Osteoblast (primary cell): ENCODE data around the gene ADGRL3. TPM values are rescaled to one million over a fixed set of nuclear protein-coding genes. Genes with fewer than 3 reads are reported as not detected.

Source experiments
- DNase-seq: peaks from one replicate; pipeline ENCODE4 v3.0.0; 2011; ENCODE audit warnings: low spot score, mixed read lengths; ENCODE audit not compliant: insufficient read length; ENCODE audit errors: missing footprints
- H2AFZ ChIP-seq: 2 replicates; pipeline ENCODE4 v1.6.0; 2011; ENCODE audit warnings: mild to moderate bottlenecking, low read length
- H3K27ac ChIP-seq: 2 replicates; pipeline ENCODE4 v1.5.1; 2011; ENCODE audit warnings: mild to moderate bottlenecking, low read depth, low read length, moderate library complexity
- H3K27me3 ChIP-seq: 2 replicates; pipeline ENCODE4 v1.6.0; 2012; ENCODE audit warnings: mild to moderate bottlenecking, control low read depth, inconsistent platforms, low read length, moderate library complexity; ENCODE audit not compliant: insufficient read depth
- H3K36me3 ChIP-seq: 2 replicates; pipeline ENCODE4 v1.5.1; 2011; ENCODE audit warnings: mild to moderate bottlenecking, low read length, control low read depth, moderate library complexity; ENCODE audit not compliant: insufficient read depth
- H3K4me1 ChIP-seq: 2 replicates; pipeline ENCODE4 v1.5.1; 2011; ENCODE audit warnings: mild to moderate bottlenecking, low read length, control low read depth, moderate library complexity; ENCODE audit not compliant: insufficient read depth
- H3K4me2 ChIP-seq: 2 replicates; pipeline ENCODE4 v1.6.0; 2011; ENCODE audit warnings: mild to moderate bottlenecking, low read length; ENCODE audit not compliant: insufficient read depth
- H3K4me3 ChIP-seq: fragments of 200-600 bp; sonication (generic); 3 replicates; pipeline ENCODE4 v1.5.1; 2012; ENCODE audit warnings: mild to moderate bottlenecking, low read length, inconsistent platforms; ENCODE audit not compliant: insufficient read depth
- H3K79me2 ChIP-seq: 2 replicates; pipeline ENCODE4 v1.6.0; 2012; ENCODE audit warnings: mild to moderate bottlenecking, low read length, control low read depth, inconsistent platforms; ENCODE audit not compliant: insufficient read depth
- H3K9me3 ChIP-seq: 2 replicates; pipeline ENCODE4 v1.5.1; 2011; ENCODE audit warnings: low read depth, low read length, control low read depth
- H4K20me1 ChIP-seq: 2 replicates; pipeline ENCODE4 v1.6.0; 2012; ENCODE audit warnings: mild to moderate bottlenecking, low read length, control low read depth; ENCODE audit not compliant: insufficient read depth
- total RNA-seq: library from RNA; depleted of rRNA; stranded (reverse); fragments of >200 nt; gene quantifications from 2 replicates; pipeline ENCODE4 v1.2.3, GENCODE V29; 2012
- TF ChIP-seq, protein P1 (sequence below): IDR thresholded peaks from 2 replicates; pipeline ENCODE4 v1.5.1; 2011; ENCODE audit warnings: mild to moderate bottlenecking, low read depth, low read length, moderate library complexity; ENCODE audit errors: extremely low read depth

Gene ADGRL3
- total RNA-seq, 1 donor: not detected

- H3K4me3 ChIP-seq: no peak overlapping the region
- no peak overlapping the region for H3K4me2 ChIP-seq
- H4K20me1 ChIP-seq: no peaks in the 10 kb centered on the region
- H3K79me2 ChIP-seq: no peaks in the 10 kb centered on the region
- H3K4me1 ChIP-seq: no peaks in the 10 kb centered on the region
- H3K36me3 ChIP-seq: no peaks in the 10 kb centered on the region
- H2AFZ ChIP-seq: no peak overlapping the region
- H3K27ac ChIP-seq: no peak overlapping the region
- peaks cover 2% of the 10 kb centered on the region for H3K9me3 ChIP-seq
- TF ChIP-seq, protein P1, sequence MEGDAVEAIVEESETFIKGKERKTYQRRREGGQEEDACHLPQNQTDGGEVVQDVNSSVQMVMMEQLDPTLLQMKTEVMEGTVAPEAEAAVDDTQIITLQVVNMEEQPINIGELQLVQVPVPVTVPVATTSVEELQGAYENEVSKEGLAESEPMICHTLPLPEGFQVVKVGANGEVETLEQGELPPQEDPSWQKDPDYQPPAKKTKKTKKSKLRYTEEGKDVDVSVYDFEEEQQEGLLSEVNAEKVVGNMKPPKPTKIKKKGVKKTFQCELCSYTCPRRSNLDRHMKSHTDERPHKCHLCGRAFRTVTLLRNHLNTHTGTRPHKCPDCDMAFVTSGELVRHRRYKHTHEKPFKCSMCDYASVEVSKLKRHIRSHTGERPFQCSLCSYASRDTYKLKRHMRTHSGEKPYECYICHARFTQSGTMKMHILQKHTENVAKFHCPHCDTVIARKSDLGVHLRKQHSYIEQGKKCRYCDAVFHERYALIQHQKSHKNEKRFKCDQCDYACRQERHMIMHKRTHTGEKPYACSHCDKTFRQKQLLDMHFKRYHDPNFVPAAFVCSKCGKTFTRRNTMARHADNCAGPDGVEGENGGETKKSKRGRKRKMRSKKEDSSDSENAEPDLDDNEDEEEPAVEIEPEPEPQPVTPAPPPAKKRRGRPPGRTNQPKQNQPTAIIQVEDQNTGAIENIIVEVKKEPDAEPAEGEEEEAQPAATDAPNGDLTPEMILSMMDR: no peak
- no peaks in the 10 kb centered on the region for H3K27me3 ChIP-seq
- DNase-seq: no peak
Measured at GRCh38 chr4:61320631-61321030, 120.5 kb downstream of the ADGRL3 start.

GRCh38 chr4:61332693-61333092, 132.6 kb downstream of the ADGRL3 start:
- no peak overlapping the region for H3K4me2 ChIP-seq
- H3K9me3 ChIP-seq: no peaks in the 10 kb centered on the region
- no peaks in the 10 kb centered on the region for H3K79me2 ChIP-seq
- no peaks in the 10 kb centered on the region for H3K36me3 ChIP-seq
- H3K27ac ChIP-seq: no peak overlapping the region
- TF ChIP-seq, protein P1: no peak
- DNase-seq: no peak
- H3K4me3 ChIP-seq: no peak overlapping the region
- no peaks in the 10 kb centered on the region for H3K4me1 ChIP-seq
- no peak overlapping the region for H2AFZ ChIP-seq
- H4K20me1 ChIP-seq: no peaks in the 10 kb centered on the region
- no peaks in the 10 kb centered on the region for H3K27me3 ChIP-seq

GRCh38 chr4:61333490-61333889, 133.4 kb downstream of the ADGRL3 start:
- Histone ChIP-seq H3K27me3 (no peaks in the 10 kb centered on the region), H3K4me1 (no peaks in the 10 kb centered on the region), H4K20me1 (no peaks in the 10 kb centered on the region), H3K36me3 (no peaks in the 10 kb centered on the region), H3K9me3 (no peaks in the 10 kb centered on the region), H2AFZ (no peak overlapping the region), H3K79me2 (no peaks in the 10 kb centered on the region), H3K4me2 (no peak overlapping the region), H3K27ac (no peak overlapping the region), H3K4me3 (no peak overlapping the region)
- TF ChIP-seq, protein P1: no peak
- DNase-seq: no peak

DNA sequence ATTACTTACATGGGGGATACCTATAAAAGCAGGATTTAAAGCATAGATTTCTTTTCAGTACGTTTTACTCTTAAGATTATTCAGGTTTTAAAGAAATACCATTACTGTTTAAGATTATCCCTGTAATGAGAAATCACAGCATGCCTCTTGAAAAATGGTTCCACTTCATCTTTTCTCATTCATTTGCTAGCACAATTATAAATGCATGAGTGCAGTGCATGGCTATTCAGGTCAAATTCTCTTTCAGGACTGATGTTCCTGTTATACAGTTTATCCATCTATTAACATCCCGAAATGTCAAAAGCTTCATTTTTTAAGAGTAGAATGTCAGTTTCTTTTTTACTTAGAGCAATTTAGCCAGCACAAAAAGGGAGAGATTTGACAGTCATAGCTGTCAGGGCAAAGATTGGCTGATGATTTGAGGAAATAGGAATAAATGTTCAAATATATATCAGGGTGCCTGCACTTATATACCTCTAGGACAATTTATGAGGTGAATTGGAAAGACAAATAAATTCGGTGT, 135.2 kb downstream of the ADGRL3 start:
- Histone ChIP-seq H3K79me2 (no peaks in the 10 kb centered on the region), H3K27me3 (no peaks in the 10 kb centered on the region), H3K27ac (no peak overlapping the region), H4K20me1 (no peaks in the 10 kb centered on the region), H2AFZ (no peak overlapping the region), H3K36me3 (no peaks in the 10 kb centered on the region), H3K4me3 (no peak overlapping the region), H3K4me1 (no peaks in the 10 kb centered on the region), H3K9me3 (no peaks in the 10 kb centered on the region), H3K4me2 (no peak overlapping the region)
- no peak for DNase-seq
- TF ChIP-seq, protein P1: no peak
